Endometrium (tissue), 2 donors: ENCODE data around the gene MAP3K5.
"Not testable (repeated sequence)": the region's sequence is repeated elsewhere in the genome, so short reads cannot be mapped to it uniquely, and the experiment has no call there.

ENCODE experiments used
- FAIRE-seq: peaks from 2 replicates; lab custom pipeline; 2012; peaks lifted over from hg19 to GRCh38; lab: Jason Lieb, UNC
- donor health status: control.
- donor health status: control.

MAP3K5 gene

GRCh38 chr6:136771306-136771705, 21.0 kb downstream of the MAP3K5 start:
- no peak for FAIRE-seq

GRCh38 chr6:136769759-136770158, 22.5 kb downstream of the MAP3K5 start:
- FAIRE-seq, result no peak

- FAIRE-seq, result no peak
Observed at GRCh38 chr6:136769124-136769523, 23.2 kb downstream of the MAP3K5 start.

- FAIRE-seq, result no peak
Observed at GRCh38 chr6:136767570-136768309, 24.5 kb downstream of the MAP3K5 start.

GRCh38 chr6:136767103-136767502, 25.2 kb downstream of the MAP3K5 start:
- no peak for FAIRE-seq

- no peak for FAIRE-seq
Observed at GRCh38 chr6:136766274-136766673, 26.0 kb downstream of the MAP3K5 start.

GRCh38 chr6:136764517-136764993, 27.7 kb downstream of the MAP3K5 start:
- no peak for FAIRE-seq

GRCh38 chr6:136763716-136764516, 28.4 kb downstream of the MAP3K5 start:
- no peak for FAIRE-seq

GRCh38 chr6:136763255-136763654, 29.0 kb downstream of the MAP3K5 start:
- FAIRE-seq, result no peak

GRCh38 chr6:136762022-136762975, 30.0 kb downstream of the MAP3K5 start:
- FAIRE-seq, result no peak

- no peak for FAIRE-seq
Observed at GRCh38 chr6:136761227-136761922, 30.9 kb downstream of the MAP3K5 start.

GRCh38 chr6:136760781-136761180, 31.5 kb downstream of the MAP3K5 start:
- FAIRE-seq, result not testable (repeated sequence)

- no peak for FAIRE-seq
Observed at GRCh38 chr6:136757150-136757549, 35.1 kb downstream of the MAP3K5 start.

GRCh38 chr6:136754820-136755219, 37.5 kb downstream of the MAP3K5 start:
- FAIRE-seq, result no peak

GRCh38 chr6:136753624-136754023, 38.7 kb downstream of the MAP3K5 start:
- FAIRE-seq, result no peak

- FAIRE-seq, result no peak
Observed at GRCh38 chr6:136752554-136752953, 39.7 kb downstream of the MAP3K5 start.

GRCh38 chr6:136751991-136752390, 40.3 kb downstream of the MAP3K5 start:
- no peak for FAIRE-seq

- no peak for FAIRE-seq
Observed at GRCh38 chr6:136751522-136751956, 40.7 kb downstream of the MAP3K5 start.

GRCh38 chr6:136750696-136751521, 41.4 kb downstream of the MAP3K5 start:
- no peak for FAIRE-seq

GRCh38 chr6:136749359-136749997, 42.8 kb downstream of the MAP3K5 start:
- FAIRE-seq, result no peak
